ENCODE data around the gene OR10V1.

Gene OR10V1

DNA sequence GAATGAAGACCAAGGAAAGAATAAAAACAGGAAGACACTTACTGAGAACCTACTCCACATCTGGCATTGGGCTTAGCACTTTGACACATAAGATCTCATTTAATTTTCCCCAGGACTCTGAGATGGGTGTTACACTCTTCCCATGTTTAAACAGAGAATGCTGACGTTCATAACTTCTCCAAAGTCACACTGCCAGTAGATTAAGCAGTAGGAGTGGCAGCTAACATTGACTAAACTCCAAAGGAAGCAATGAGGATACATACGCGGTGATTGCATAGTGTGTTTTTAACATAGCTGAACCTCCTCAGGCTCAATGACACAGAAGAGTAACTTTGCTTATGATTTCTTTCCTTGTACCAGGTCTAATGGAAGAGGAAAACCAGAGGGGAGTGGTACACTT, 14.5 kb upstream of the OR10V1 start:
- Histone ChIP-seq H3K36me3 (no peaks in the 10 kb centered on the region), H3K4me1 (no peaks in the 10 kb centered on the region), H3K9me3 (no peaks in the 10 kb centered on the region), H3K27ac (no peak overlapping the region), H3K4me3 (no peak overlapping the region), H3K27me3 (no peaks in the 10 kb centered on the region)
- no peak for DNase-seq
- TF ChIP-seq, protein P1, sequence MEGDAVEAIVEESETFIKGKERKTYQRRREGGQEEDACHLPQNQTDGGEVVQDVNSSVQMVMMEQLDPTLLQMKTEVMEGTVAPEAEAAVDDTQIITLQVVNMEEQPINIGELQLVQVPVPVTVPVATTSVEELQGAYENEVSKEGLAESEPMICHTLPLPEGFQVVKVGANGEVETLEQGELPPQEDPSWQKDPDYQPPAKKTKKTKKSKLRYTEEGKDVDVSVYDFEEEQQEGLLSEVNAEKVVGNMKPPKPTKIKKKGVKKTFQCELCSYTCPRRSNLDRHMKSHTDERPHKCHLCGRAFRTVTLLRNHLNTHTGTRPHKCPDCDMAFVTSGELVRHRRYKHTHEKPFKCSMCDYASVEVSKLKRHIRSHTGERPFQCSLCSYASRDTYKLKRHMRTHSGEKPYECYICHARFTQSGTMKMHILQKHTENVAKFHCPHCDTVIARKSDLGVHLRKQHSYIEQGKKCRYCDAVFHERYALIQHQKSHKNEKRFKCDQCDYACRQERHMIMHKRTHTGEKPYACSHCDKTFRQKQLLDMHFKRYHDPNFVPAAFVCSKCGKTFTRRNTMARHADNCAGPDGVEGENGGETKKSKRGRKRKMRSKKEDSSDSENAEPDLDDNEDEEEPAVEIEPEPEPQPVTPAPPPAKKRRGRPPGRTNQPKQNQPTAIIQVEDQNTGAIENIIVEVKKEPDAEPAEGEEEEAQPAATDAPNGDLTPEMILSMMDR (IDR thresholded peaks at IDR 0.05) = no peak
- intact Hi-C loops (cut with DNase I; ENCODE audit: low total_unique reads) = no loop called here

DNA sequence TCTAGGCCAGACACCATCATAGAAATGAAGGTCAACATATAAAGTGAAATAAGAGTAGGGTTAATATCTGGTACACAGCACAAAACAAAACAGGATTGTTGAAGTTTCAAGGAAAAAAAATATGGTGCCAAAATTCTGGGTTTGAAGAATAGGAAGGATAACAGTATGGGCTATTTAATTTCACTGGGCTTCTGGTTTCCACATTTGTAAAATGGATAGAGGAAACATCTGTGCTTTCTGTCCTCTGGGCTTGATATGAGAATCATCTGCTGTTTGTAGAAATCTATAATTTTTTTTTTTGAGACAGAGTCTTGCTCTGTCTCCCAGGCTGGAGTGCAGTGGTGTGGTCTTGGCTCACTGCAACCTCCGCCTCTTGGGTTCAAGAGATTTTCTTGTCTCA, 13.8 kb upstream of the OR10V1 start:
- Histone ChIP-seq H3K36me3 (no peaks in the 10 kb centered on the region), H3K4me3 (no peak overlapping the region), H3K27me3 (no peaks in the 10 kb centered on the region), H3K27ac (no peak overlapping the region), H3K9me3 (no peaks in the 10 kb centered on the region), H3K4me1 (no peaks in the 10 kb centered on the region)
- TF ChIP-seq, protein P1 (IDR thresholded peaks at IDR 0.05) = no peak
- DNase-seq = no peak
- intact Hi-C loops (cut with DNase I; ENCODE audit: low total_unique reads) = no loop called here

DNA sequence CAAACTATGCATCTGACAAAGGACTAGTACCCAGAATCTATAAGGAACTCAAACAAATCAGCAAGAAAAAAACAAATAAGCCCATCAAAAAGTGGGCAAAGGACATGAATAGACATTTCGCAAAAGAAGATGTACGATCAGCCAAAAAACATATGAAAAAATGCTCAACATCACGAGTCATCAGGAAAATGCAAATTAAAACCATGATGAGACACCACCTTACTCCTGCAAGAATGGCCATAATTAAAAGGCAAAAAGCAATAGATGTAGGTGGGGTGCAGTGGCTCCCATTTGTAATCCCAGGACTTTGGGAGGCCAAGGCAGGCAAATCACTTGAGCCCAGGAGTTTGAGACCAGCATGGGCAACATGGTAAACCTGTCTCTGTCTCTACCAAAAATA, 10.4 kb upstream of the OR10V1 start:
- H3K36me3 ChIP-seq = no peaks in the 10 kb centered on the region

DNA sequence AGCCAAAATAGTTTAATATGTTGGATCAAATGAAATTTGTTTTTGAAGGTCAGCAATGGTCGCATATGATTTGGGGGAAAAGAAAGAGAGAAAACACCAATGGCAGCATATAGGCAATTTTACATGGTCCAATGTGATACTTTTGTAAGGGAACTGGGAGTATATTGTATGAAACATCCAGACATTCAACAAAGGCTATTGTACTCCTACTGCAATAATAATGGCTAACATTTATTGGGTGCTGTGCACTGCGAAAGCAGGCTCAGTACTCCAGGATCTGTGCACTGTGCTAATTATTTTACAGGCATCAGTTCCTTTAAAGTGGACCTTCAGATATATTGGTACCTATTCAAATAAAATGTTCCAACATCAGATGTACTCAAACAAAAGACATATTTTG, 5.9 kb upstream of the OR10V1 start:
- no peaks in the 10 kb centered on the region for H3K4me1 ChIP-seq
- no peaks in the 10 kb centered on the region for H3K36me3 ChIP-seq
- no peak overlapping the region for H3K27ac ChIP-seq
- DNase-seq = no peak
- H3K9me3 ChIP-seq = no peaks in the 10 kb centered on the region
- TF ChIP-seq, protein P1 (IDR thresholded peaks at IDR 0.05) = no peak
- H3K4me3 ChIP-seq = no peak overlapping the region
- intact Hi-C loops (cut with DNase I; ENCODE audit: low total_unique reads) = no loop called here
- H3K27me3 ChIP-seq = no peaks in the 10 kb centered on the region

More for the DNA sequence above, 10.4 kb upstream of the OR10V1 start:
- no peaks in the 10 kb centered on the region for H3K9me3 ChIP-seq
- no peak for DNase-seq
- H3K27me3 ChIP-seq = no peaks in the 10 kb centered on the region
- H3K4me3 ChIP-seq = no peak overlapping the region
- H3K4me1 ChIP-seq = no peaks in the 10 kb centered on the region
- intact Hi-C loops (cut with DNase I; ENCODE audit: low total_unique reads) = no loop called here
- TF ChIP-seq, protein P1 (IDR thresholded peaks at IDR 0.05) = no peak
- no peak overlapping the region for H3K27ac ChIP-seq

DNA sequence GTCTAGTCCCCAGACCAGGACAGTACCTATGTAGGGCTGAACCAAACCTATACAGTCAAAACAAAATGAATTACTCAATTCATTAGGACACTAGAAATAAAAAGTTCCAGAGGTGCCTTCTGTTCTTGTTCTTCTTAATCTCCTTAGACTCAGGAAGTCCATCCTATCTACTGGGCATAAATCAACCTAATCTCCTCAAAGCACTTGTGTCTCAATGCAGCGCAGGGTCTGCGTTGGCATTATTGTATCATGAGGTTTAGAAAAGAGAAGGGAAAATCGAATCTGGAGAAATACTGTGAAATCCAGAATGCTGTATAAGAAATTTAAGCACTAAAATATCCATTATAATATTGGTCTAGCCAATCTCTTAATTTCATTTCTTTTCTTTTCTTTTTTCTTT, 2.4 kb upstream of the OR10V1 start:
- TF ChIP-seq, protein P1 (IDR thresholded peaks at IDR 0.05) = no peak
- no peaks in the 10 kb centered on the region for H3K27me3 ChIP-seq
- H3K4me1 ChIP-seq = no peaks in the 10 kb centered on the region
- DNase-seq = no peak
- H3K9me3 ChIP-seq = no peaks in the 10 kb centered on the region
- intact Hi-C loops (cut with DNase I; ENCODE audit: low total_unique reads) = no loop called here
- no peak overlapping the region for H3K4me3 ChIP-seq
- no peaks in the 10 kb centered on the region for H3K36me3 ChIP-seq
- H3K27ac ChIP-seq = no peak overlapping the region

DNA sequence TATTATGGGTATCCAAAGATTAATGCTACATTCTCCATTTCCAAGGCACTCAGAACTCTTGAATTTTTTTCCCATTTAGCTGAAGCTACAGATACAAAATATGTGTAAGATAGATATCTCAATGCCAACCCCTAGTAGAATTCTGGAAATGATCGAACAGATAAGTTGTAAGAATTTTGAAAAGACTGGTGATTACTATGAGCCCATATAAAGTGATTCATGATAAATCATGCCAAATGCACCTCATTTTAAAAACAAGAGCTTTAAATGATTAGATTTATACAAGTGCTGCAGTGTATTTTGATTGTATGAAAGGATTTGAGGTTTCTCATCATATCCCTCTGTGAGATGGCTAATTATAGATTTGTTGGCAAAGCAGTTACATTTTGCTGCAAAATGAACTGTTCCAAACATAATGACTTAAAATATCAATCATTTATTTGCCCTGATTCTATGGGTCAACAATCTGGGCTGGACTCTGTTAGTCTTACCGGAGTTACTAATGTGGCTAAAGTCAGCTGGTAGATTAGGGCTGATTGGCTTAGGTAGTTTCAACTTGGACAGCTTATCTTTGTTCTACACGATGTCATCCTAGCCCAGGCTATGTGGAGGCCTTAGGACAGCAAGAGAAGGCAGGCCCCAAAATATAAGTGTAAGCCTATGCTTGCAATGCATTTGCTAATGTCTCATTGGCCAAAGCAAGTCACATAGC, 3.4 kb downstream of the OR10V1 start:
- Histone ChIP-seq H3K4me1 (no peaks in the 10 kb centered on the region), H3K27me3 (no peaks in the 10 kb centered on the region), H3K27ac (no peak overlapping the region), H3K4me3 (no peak overlapping the region), H3K36me3 (no peaks in the 10 kb centered on the region), H3K9me3 (no peaks in the 10 kb centered on the region)
- DNase-seq = no peak
- intact Hi-C loops (cut with DNase I; ENCODE audit: low total_unique reads) = no loop called here
- TF ChIP-seq, protein P1 (IDR thresholded peaks at IDR 0.05) = no peak

Measured in tibial artery (tissue), 4 donors.